GM19324 (cell line): Measurements from ENCODE around the gene PTPRO.

Experiments
- ATAC-seq: cut with Tn5 transposase; IDR thresholded peaks from one replicate; pipeline ENCODE4 v1.9.1; 2021; ENCODE audit warnings: mild to moderate bottlenecking, moderate library complexity; ENCODE audit not compliant: unreplicated experiment, low FRiP score

Gene PTPRO

GRCh38 chr12:15515010-15515409, 192.7 kb downstream of the PTPRO start:
- ATAC-seq = no peak

- no peak for ATAC-seq
These were observed 197.8 kb downstream of the PTPRO start for GRCh38 chr12:15520083-15520482.

GRCh38 chr12:15520844-15521243, 198.5 kb downstream of the PTPRO start:
- ATAC-seq = no peak

GRCh38 chr12:15522574-15523187, 200.4 kb downstream of the PTPRO start:
- ATAC-seq = no peak

- no peak for ATAC-seq
These were observed 203.1 kb downstream of the PTPRO start for GRCh38 chr12:15525441-15525840.

GRCh38 chr12:15526033-15526432, 203.7 kb downstream of the PTPRO start:
- ATAC-seq = peak; percentile 98

GRCh38 chr12:15527201-15528080, 205.1 kb downstream of the PTPRO start:
- no peak for ATAC-seq

- no peak for ATAC-seq
These were observed 206.4 kb downstream of the PTPRO start for GRCh38 chr12:15528666-15529065.

- ATAC-seq = no peak
These were observed 208.1 kb downstream of the PTPRO start for GRCh38 chr12:15530361-15530760.

- ATAC-seq = no peak
These were observed 210.2 kb downstream of the PTPRO start for GRCh38 chr12:15532364-15532977.

GRCh38 chr12:15534322-15534721, 212.0 kb downstream of the PTPRO start:
- ATAC-seq = peak; percentile 84

- ATAC-seq = no peak
These were observed 212.6 kb downstream of the PTPRO start for GRCh38 chr12:15534874-15535273.

GRCh38 chr12:15535352-15535781, 213.1 kb downstream of the PTPRO start:
- no peak for ATAC-seq

GRCh38 chr12:15536446-15536845, 214.1 kb downstream of the PTPRO start:
- ATAC-seq = no peak

GRCh38 chr12:15538881-15539280, 216.6 kb downstream of the PTPRO start:
- no peak for ATAC-seq

- no peak for ATAC-seq
These were observed 217.7 kb downstream of the PTPRO start for GRCh38 chr12:15540005-15540404.

GRCh38 chr12:15540469-15540872, 218.2 kb downstream of the PTPRO start:
- no peak for ATAC-seq

GRCh38 chr12:15541996-15542631, 219.8 kb downstream of the PTPRO start:
- no peak for ATAC-seq

- ATAC-seq = no peak
These were observed 221.0 kb downstream of the PTPRO start for GRCh38 chr12:15543347-15543746.

- no peak for ATAC-seq
These were observed 222.3 kb downstream of the PTPRO start for GRCh38 chr12:15544589-15544988.

- no peak for ATAC-seq
These were observed 223.0 kb downstream of the PTPRO start for GRCh38 chr12:15545334-15545733.
